Subcutaneous adipose tissue (tissue), 4 donors: ENCODE results near the gene SEZ6. TPM values are rescaled to one million over a fixed set of nuclear protein-coding genes. Genes with fewer than 3 reads are reported as not detected.

Source experiments
- total RNA-seq, 4 donors: library from RNA; depleted of rRNA; stranded (reverse); fragments of >200 nt; gene quantifications; one replicate each; pipeline ENCODE4 v1.1.0, GENCODE V29; 2016
- TF ChIP-seq, protein P1 (sequence below): fragments of 450-650 bp; IDR thresholded peaks from one replicate; pipeline ENCODE4 v1.5.1; 2016; ENCODE audit warnings: low read depth, mild to moderate bottlenecking, control low read depth, antibody characterized with exemption, moderate library complexity

Gene SEZ6
- total RNA-seq, 4 donors from 2014 or later, result not detected

DNA sequence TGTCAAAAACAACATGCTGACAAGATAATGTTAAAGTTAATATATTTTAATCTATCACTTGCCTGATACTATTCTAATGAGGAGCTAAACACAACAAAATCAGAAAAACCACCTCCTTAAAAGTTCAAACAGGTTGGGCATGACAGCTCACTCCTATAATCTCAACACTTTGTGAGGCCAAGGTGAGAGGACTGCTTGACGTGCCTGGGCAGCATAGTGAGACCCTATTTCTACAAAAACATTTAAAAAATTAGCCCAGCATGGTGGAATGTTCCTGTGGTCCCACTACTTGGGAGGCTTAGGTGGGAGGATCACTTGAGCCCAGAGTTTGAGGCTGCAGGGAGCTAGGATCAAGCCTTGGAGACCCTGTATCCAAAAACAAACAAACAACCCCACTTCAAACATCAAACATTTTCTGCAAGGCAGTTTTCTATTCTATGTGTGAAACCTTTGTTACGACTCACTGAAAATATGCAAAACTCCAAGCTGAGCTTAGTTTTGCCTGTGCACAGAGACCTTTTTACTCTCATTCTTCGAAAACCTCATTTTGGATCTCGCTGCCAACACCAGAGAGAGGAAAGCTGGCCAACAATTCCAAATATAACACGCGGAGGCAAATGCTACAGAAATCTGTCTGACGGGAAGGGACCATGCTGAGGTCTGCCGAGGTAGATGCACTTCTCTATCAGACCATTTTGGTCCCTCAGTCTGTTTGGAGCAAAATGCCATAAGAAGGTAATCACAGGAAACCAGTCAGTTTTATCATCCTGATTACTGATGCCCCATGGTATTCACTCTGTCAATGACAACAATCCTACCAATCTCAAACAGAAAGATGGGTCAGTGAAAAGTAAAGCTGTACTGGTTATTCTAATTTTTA is 60.7 kb downstream of the SEZ6 start:
- TF ChIP-seq, protein P1, sequence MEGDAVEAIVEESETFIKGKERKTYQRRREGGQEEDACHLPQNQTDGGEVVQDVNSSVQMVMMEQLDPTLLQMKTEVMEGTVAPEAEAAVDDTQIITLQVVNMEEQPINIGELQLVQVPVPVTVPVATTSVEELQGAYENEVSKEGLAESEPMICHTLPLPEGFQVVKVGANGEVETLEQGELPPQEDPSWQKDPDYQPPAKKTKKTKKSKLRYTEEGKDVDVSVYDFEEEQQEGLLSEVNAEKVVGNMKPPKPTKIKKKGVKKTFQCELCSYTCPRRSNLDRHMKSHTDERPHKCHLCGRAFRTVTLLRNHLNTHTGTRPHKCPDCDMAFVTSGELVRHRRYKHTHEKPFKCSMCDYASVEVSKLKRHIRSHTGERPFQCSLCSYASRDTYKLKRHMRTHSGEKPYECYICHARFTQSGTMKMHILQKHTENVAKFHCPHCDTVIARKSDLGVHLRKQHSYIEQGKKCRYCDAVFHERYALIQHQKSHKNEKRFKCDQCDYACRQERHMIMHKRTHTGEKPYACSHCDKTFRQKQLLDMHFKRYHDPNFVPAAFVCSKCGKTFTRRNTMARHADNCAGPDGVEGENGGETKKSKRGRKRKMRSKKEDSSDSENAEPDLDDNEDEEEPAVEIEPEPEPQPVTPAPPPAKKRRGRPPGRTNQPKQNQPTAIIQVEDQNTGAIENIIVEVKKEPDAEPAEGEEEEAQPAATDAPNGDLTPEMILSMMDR, result no peak

DNA sequence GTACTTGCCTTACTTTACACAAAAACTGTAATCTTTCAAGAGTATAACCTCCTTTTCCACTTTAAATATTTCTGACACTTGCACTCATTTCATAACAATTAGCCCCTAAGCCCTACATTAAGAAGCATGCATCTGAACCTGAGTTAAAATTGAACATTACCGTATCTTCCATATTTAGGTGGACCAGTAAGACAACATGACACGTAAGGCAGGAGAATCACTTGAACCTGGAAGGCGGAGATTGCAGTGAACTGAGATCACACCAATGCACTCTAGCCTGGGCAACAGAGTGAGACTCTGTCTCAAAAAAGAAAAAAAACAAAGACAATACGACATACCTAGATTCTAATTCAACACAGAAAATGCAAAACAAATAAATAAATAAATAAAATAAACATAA is 61.5 kb downstream of the SEZ6 start:
- TF ChIP-seq, protein P1, result no peak

DNA sequence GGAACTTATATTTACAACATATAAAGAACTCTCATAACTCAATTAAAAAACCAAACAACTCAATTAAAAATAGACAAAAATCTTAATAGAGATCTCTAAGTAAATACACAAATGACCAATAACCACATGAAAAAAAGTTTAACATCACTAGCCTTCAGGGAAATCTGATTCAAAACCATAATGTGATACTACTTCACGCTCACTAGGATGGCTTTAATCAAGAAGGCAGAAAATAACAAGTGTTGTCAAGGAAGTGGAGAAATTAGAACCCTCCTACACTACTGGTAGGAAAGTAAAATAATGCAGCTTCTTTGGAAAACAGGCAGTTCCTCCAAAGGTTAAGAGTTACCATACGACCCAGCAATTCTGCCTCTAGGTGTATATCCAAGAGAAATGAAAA is 62.9 kb downstream of the SEZ6 start:
- TF ChIP-seq, protein P1, result no peak

DNA sequence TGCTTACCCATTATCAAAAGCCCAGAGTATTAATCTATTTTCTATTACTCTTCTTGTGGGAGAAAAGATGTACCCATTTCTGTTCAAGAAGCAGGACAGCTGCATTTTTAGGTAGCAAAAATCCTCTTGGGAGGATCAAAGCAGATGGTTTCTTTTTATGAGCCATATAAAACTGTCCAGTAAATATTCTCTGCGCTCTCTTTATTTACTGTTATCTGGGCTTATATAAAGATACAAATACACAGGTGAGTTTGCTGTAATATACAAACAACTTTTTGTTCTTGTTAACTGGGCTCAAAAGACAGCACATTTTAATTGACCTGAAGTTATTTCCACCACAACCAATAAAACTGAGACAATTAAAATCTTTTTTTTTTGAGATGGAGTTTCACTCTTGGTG is 64.6 kb downstream of the SEZ6 start:
- TF ChIP-seq, protein P1, result no peak

DNA sequence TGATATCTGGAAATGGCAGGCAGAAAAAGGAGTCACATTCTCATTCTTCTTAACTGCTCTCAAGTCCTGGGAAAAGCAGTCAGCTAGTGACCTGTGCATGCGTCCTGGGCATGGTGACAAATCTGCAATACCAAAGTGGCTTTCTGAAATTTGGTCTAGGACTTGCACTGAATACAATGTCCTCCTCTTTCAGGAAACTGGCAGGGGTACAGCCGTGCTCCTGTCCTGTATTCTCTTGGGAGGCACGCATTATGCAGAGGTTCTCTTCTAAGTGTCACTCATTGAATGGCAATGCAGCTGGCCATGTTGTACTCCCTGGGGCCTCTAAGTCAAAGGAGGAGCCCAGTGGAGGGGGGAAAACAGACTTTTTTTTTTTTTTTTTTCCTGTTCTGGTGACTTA is 65.2 kb downstream of the SEZ6 start:
- TF ChIP-seq, protein P1, result no peak

DNA sequence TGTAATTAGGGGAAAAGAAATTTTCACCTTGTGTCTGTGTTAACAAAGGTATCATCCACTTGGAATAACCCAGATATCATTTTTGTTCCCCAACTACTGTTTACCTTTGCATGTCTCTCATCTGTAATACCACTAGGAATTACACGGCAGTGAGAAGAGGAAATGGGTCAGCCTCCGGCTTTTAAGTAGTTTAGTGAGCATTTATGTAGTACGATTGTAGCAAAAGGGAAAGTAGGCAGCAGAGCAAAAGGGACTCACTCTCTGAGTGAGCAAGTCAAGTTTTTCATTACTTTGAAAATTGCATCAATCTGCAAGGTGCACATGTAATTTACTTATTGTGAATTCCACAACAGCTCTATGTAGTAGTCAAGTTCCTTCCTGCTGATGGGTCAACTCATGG is 65.7 kb downstream of the SEZ6 start:
- TF ChIP-seq, protein P1, result no peak

DNA sequence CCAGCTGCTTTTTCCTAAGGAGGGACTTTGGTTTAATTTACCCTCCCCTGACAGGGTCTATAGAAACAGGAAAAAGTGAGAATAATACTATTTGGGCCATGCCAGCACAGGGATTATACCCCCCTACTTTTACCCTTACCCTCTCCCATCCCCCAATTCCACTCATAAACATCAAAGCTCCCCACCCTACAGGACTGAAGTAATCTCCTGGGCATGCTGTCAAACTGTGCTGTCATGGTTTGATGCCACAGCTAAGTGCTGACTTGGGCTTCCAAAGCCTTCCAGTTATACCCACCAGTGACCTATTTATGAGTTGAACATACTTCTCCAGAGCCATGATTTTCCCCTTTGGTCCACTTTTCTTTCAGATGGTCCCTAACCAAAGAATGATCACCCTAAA is 67.3 kb downstream of the SEZ6 start:
- TF ChIP-seq, protein P1, result no peak
